Smooth muscle cell (in vitro differentiated cells): ENCODE measurements around the gene ARHGAP1. TPM values are rescaled to one million over a fixed set of nuclear protein-coding genes. Genes with fewer than 3 reads are reported as not detected.

ENCODE experiments used
- DNase-seq: peaks from one replicate; lab custom pipeline; 2025; ENCODE audit not compliant: unreplicated experiment; lab: John Stamatoyannopoulos, UW
- H2AFZ ChIP-seq: fragments of 200-600 bp; sonication (generic); 2 replicates; pipeline ENCODE4 v1.6.0; 2016; ENCODE audit warnings: antibody characterized with exemption, low read depth, mild to moderate bottlenecking
- H3F3A ChIP-seq: fragments of 200-600 bp; sonication (generic); 2 replicates; pipeline ENCODE4 v1.6.0; 2017; ENCODE audit warnings: antibody characterized with exemption, low read depth
- H3K27ac ChIP-seq: fragments of 200-600 bp; sonication (generic); 2 replicates; pipeline ENCODE4 v1.5.1; 2016; ENCODE audit warnings: low read depth, mild to moderate bottlenecking
- H3K27me3 ChIP-seq: fragments of 200-600 bp; sonication (generic); 2 replicates; pipeline ENCODE4 v1.6.1; 2016; ENCODE audit warnings: low read depth, mild to moderate bottlenecking
- H3K36me3 ChIP-seq: fragments of 200-600 bp; sonication (generic); 2 replicates; pipeline ENCODE4 v1.5.1; 2016; ENCODE audit warnings: low read depth
- H3K4me1 ChIP-seq: fragments of 200-600 bp; sonication (generic); 2 replicates; pipeline ENCODE4 v1.5.1; 2016; ENCODE audit warnings: low read depth
- H3K4me2 ChIP-seq: fragments of 200-600 bp; sonication (generic); 2 replicates; pipeline ENCODE4 v1.6.0; 2016; ENCODE audit warnings: mild to moderate bottlenecking
- H3K4me3 ChIP-seq: fragments of 200-600 bp; sonication (generic); 2 replicates; pipeline ENCODE4 v1.5.1; 2016; ENCODE audit warnings: mild to moderate bottlenecking
- H3K79me2 ChIP-seq: fragments of 200-600 bp; sonication (generic); 2 replicates; pipeline ENCODE4 v1.6.0; 2016; ENCODE audit warnings: low read depth, mild to moderate bottlenecking
- H3K9ac ChIP-seq: fragments of 200-600 bp; sonication (generic); 2 replicates; pipeline ENCODE4 v1.6.0; 2016; ENCODE audit warnings: low read depth
- H3K9me3 ChIP-seq: fragments of 200-600 bp; sonication (generic); replicated peaks from 2 replicates; pipeline ENCODE4 v1.5.1; 2016; ENCODE audit warnings: low read depth
- H4K20me1 ChIP-seq: fragments of 200-600 bp; sonication (generic); 2 replicates; pipeline ENCODE4 v1.6.0; 2016; ENCODE audit warnings: low read depth
- CTCF ChIP-seq: fragments of 200-600 bp; sonication (generic); IDR thresholded peaks from 2 replicates; pipeline ENCODE4 v1.5.1; 2017; ENCODE audit warnings: borderline replicate concordance, mild to moderate bottlenecking, antibody characterized with exemption; ENCODE audit not compliant: insufficient read depth, poor library complexity, severe bottlenecking
- WGBS: methylation state at CpG from one replicate; pipeline ENCODE4 v1.1.7; 2016; ENCODE audit warnings: low lambda C conversion rate; 5-methylcytosine and 5-hydroxymethylcytosine counted together
- polyA plus RNA-seq: library from polyadenylated mRNA; unstranded; fragments of >200 nt; fragmentation: Nextera tagmentation; extraction: Ambion mirVana; gene quantifications from 2 replicates; pipeline ENCODE4 v1.2.1, GENCODE V29; 2016
- total RNA-seq: library from RNA; depleted of rRNA; stranded (reverse); fragments of >200 nt; gene quantifications from 2 replicates; pipeline ENCODE4 v1.2.3, GENCODE V29; 2014

The ARHGAP1 gene
- total and polyA plus RNA-seq, 2 experiments from 2014 or later = 40.9 to 98.4 TPM

- no peak overlapping the region for H3K27ac ChIP-seq
- H2AFZ ChIP-seq = no peak overlapping the region
- H3K9me3 ChIP-seq = no peaks in the 10 kb centered on the region
- peaks cover 5% of the 10 kb centered on the region for H4K20me1 ChIP-seq
- DNase-seq = no peak
- H3K27me3 ChIP-seq = no peaks in the 10 kb centered on the region
- no peak overlapping the region for H3K4me2 ChIP-seq
- no peak for TF ChIP-seq CTCF
- no peak overlapping the region for H3K9ac ChIP-seq
- H3K4me3 ChIP-seq = no peak overlapping the region
- peaks cover 7% of the 10 kb centered on the region for H3F3A ChIP-seq
- peaks cover 7% of the 10 kb centered on the region for H3K4me1 ChIP-seq
- H3K79me2 ChIP-seq = no peaks in the 10 kb centered on the region
- 94% methylated on average over 21 of the region's 21 CpGs for WGBS
- no peaks in the 10 kb centered on the region for H3K36me3 ChIP-seq
Measured at GRCh38 chr11:46680164-46680760, 20.2 kb downstream of the ARHGAP1 start.

GRCh38 chr11:46679241-46680163 is 20.9 kb downstream of the ARHGAP1 start:
- Histone ChIP-seq H3K36me3 (no peaks in the 10 kb centered on the region), H3K79me2 (no peaks in the 10 kb centered on the region)
- WGBS = 97% methylated on average over 26 of the region's 26 CpGs

GRCh38 chr11:46678741-46679130 is 21.7 kb downstream of the ARHGAP1 start:
- no peak overlapping the region for H3K9ac ChIP-seq
- H3K4me1 ChIP-seq = peaks cover 21% of the 10 kb centered on the region
- no peak for TF ChIP-seq CTCF
- no peaks in the 10 kb centered on the region for H3K27me3 ChIP-seq
- H3K27ac ChIP-seq = no peak overlapping the region
- peaks cover 18% of the 10 kb centered on the region for H3F3A ChIP-seq
- no peaks in the 10 kb centered on the region for H3K36me3 ChIP-seq
- H4K20me1 ChIP-seq = peaks cover 5% of the 10 kb centered on the region
- H2AFZ ChIP-seq = no peak overlapping the region
- DNase-seq = no peak
- WGBS = 94% methylated on average over 9 of the region's 9 CpGs
- H3K9me3 ChIP-seq = no peaks in the 10 kb centered on the region
- H3K4me2 ChIP-seq = no peak overlapping the region
- H3K4me3 ChIP-seq = no peak overlapping the region
- H3K79me2 ChIP-seq = no peaks in the 10 kb centered on the region

More at GRCh38 chr11:46679241-46680163, 20.9 kb downstream of the ARHGAP1 start:
- no peak overlapping the region for H3K4me2 ChIP-seq
- no peak overlapping the region for H3K9ac ChIP-seq
- no peak for TF ChIP-seq CTCF
- peaks cover 5% of the 10 kb centered on the region for H4K20me1 ChIP-seq
- H2AFZ ChIP-seq = no peak overlapping the region
- no peak overlapping the region for H3K27ac ChIP-seq
- DNase-seq = no peak
- no peak overlapping the region for H3K4me3 ChIP-seq
- no peaks in the 10 kb centered on the region for H3K27me3 ChIP-seq
- no peaks in the 10 kb centered on the region for H3K9me3 ChIP-seq
- peaks cover 15% of the 10 kb centered on the region for H3F3A ChIP-seq
- peaks cover 15% of the 10 kb centered on the region for H3K4me1 ChIP-seq
